MM.1S (cell line): ENCODE results near the gene VAT1.

ENCODE experiments used
- CTCF ChIP-seq: fragments of 300-600 bp; sonication (generic); IDR thresholded peaks from 2 replicates; pipeline ENCODE4 v1.5.1; 2016; ENCODE audit warnings: antibody characterized with exemption, low read length, mixed read lengths
- EZH2 ChIP-seq: fragments of 300-600 bp; sonication (generic); optimal IDR thresholded peaks from 2 replicates; pipeline ENCODE3; 2017; ENCODE audit warnings: low read depth, mild to moderate bottlenecking, antibody characterized with exemption, low read length, mixed read lengths

GRCh38 chr17:43034894-43035293 lies 12.7 kb upstream of the VAT1 start:
- TF ChIP-seq CTCF = no peak
- TF ChIP-seq EZH2 = no peak
